HG03108 (cell line): Measurements from ENCODE around the gene TNFAIP2.

ENCODE experiments used
- ATAC-seq: cut with Tn5 transposase; IDR thresholded peaks from one replicate; pipeline ENCODE4 v1.9.1; 2021; ENCODE audit warnings: moderate library complexity; ENCODE audit not compliant: unreplicated experiment

The TNFAIP2 gene

GRCh38 chr14:103185051-103186029 is 62.1 kb downstream of the TNFAIP2 start:
- ATAC-seq = no peak

- ATAC-seq = no peak
Observed at GRCh38 chr14:103186241-103186822, 63.1 kb downstream of the TNFAIP2 start.
